Breast epithelium (tissue), 3 donors: ENCODE measurements around the gene MCF2L2.

Source experiments
- POLR2A ChIP-seq: fragments of 450-650 bp; IDR thresholded peaks from one replicate; pipeline ENCODE4 v1.6.1; 2016; ENCODE audit warnings: antibody characterized with exemption, mild to moderate bottlenecking, moderate library complexity
- POLR2AphosphoS5 ChIP-seq, 3 donors: sonication (generic); formaldehyde crosslinking; IDR thresholded peaks; one replicate each; pipeline ENCODE4 v1.6.1; 2017; ENCODE audit warnings: antibody characterized with exemption in 3 of 3
- TF ChIP-seq, protein P1 (sequence below), 3 donors: fragments of 450-650 bp; IDR thresholded peaks; one replicate each; pipeline ENCODE4 v1.5.1; 2016 to 2017; ENCODE audit warnings: antibody characterized with exemption in 3 of 3, mild to moderate bottlenecking in 3 of 3, moderate library complexity in 3 of 3

DNA sequence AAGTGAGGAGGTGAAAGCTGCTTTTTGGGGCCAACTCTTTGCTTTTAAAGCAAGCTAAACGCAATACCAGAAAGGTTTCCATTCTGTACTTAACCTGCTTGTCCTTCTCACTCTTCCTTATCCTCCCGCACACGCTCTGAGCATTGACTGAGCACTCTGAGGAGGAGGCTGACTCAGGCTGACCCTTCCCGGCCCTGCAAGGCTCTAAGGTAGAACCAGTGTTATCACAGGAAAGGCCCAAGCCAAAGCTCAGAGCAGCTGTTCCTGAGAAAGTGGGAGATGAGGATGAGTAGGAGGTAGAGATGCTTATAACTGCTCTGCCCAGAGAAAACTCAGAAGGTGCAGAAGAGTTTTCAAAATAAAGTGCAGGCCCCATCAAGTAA lies 173.1 kb downstream of the MCF2L2 start:
- TF ChIP-seq, protein P1, sequence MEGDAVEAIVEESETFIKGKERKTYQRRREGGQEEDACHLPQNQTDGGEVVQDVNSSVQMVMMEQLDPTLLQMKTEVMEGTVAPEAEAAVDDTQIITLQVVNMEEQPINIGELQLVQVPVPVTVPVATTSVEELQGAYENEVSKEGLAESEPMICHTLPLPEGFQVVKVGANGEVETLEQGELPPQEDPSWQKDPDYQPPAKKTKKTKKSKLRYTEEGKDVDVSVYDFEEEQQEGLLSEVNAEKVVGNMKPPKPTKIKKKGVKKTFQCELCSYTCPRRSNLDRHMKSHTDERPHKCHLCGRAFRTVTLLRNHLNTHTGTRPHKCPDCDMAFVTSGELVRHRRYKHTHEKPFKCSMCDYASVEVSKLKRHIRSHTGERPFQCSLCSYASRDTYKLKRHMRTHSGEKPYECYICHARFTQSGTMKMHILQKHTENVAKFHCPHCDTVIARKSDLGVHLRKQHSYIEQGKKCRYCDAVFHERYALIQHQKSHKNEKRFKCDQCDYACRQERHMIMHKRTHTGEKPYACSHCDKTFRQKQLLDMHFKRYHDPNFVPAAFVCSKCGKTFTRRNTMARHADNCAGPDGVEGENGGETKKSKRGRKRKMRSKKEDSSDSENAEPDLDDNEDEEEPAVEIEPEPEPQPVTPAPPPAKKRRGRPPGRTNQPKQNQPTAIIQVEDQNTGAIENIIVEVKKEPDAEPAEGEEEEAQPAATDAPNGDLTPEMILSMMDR (IDR thresholded peaks at IDR 0.05), result no peak
- no peak for TF ChIP-seq POLR2A
- TF ChIP-seq POLR2AphosphoS5 (IDR thresholded peaks at IDR 0.05), result no peak
